Measurements from ENCODE around the gene RHBDL2. TPM values are rescaled to one million over a fixed set of nuclear protein-coding genes. Genes with fewer than 3 reads are reported as not detected.

Gene RHBDL2
- 1.0 to 2.5 TPM (median 2.1 TPM) in 5 replicates for total RNA-seq (2022; extraction: Qiagen RNA extraction; ENCODE audit: low read depth)

DNA sequence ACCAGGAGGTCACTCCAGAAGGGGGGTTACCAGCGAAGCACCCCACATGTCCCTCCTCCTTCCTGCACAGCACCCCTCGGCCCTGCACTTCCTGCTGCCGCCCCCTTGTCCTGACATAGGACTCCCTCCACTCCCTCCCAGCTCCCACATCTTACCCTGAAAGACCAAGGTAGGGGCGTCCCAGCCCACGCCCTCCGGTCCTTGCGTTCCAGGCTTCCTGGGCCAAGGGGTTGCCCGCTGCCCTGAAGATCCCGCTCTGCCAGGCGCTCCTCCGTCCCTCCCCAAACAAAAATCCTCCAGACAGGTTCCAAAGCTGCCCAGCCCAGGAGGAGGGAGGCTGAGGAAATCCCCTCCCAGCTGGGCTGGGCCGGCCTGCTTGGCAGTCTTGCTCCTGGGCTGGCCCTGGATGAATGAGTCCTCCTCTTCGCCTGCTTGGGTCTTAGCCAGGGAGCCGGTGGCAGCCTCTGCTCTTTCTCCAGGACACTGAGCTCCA lies at the start of gene RHBDL2:
TSS of gene RHBDL2 (minus strand) at position 304 of the 493 bp plus-strand sequence. CDS start 22,618 bp downstream, outside the sequence.

DNA sequence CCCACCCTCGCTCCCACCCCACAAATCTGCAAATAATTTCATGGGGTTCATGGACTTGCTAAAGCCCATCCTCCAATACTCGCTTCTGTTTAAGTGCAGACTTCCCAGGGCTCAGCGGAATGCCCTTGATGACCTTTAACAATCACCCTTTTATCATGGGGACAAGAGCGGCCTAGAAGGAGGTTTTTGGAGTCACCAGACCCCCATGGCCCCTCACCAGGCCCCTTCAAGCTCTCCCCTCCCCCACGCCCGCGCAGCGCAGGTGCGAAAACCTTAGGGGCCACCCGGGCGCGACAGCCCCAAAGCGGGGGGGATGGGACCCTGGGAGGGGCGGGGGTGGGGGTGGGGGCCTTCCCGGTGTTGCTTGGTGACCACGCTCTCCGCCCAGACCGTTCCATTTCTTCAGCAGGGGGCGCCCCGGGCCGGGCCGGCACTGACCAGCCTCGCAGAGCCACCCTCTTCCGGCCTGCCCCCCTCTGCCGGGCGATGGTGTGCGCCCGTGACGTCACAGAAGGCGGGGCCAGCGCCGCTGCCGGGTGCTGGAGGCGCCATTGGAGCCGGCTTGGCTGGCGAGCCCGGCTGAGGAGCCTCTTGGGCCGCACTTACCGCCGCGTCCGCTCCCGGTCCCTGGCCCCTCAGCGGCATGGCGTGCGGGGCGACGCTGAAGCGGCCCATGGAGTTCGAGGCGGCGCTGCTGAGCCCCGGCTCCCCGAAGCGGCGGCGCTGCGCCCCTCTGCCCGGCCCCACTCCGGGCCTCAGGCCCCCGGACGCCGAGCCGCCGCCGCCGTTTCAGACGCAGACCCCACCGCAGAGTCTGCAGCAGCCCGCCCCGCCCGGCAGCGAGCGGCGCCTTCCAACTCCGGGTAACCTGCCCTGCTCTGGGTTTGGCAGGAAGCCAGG lies 49.4 kb upstream of the RHBDL2 start, which contains the start of gene AKIRIN1:
TSS of gene AKIRIN1 (plus strand) at position 539 of the 900 bp plus-strand sequence. CDS start at position 644, 105 bp downstream.

DNA sequence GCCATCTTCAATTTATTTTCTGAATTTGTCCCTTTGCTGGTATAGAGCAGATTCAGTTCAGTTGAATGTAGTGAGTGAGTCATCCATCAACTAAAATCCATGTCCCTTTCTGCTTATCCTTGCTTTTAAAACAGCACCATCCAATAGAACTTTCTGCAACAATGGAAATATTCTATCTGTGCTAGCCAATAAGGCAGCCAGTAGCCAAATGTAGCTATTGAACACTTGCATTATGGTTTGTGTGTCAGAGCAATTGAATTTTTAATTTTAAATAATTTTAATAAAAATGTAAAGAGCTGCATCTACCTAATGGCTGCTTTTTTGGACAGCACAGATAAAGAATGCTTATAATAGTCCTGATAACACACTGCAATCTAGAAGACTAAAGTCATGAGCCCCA lies 60.1 kb downstream of the RHBDL2 start, which contains the start of gene GJA9:
TSS of gene GJA9 (minus strand) at position 101 of the 400 bp plus-strand sequence. CDS start 5,489 bp downstream, outside the sequence.

DNA sequence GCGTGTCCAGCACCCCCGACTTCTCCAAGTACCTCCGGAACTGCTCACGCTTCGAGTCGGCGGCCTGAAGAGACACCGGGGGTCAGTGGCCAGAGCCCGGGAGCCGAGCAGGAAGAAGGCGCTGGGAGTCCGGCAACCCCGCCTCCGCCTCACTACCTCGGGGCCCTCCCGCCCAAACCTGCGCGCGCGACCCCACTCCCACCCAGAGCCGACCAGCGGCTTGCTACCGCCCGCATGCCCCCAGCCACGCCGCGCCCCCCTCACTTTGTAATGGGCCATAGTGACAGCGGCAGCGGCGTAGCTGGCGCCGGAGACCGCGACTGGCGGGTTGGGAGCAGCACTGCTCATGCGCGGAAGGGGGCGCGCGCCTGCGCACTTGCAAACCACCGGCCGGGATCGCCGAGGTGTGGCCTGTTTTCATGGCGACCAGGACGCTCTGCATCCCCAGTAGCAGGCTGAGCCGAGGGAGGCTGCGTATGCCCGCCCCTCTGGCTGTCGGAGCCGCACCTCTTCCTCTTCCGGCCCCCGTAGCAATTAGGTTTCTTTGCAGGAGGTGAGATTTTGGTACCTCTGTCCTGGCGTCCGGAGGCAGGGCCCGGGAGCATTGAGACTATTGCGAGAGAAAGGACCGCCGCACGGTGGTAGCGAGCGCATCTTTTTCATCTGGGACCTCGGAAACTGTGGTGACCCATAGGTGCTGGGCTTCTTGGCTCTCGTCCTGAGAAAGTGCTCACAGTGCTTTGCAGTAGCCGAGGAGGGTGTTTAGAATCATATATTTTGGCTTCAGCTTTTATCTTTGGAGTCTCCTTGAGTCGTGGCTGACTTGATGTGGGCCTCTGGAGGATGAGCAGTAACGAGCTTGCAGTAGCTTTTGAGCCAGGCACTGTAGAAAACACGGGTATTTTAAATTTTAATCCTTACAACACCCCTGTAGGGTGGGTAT lies 68.3 kb downstream of the RHBDL2 start, which contains the start of gene MYCBP:
TSS of gene MYCBP (minus strand) at position 322 of the 943 bp plus-strand sequence. CDS start at position 279, 43 bp downstream.

GRCh38 chr1:38859561-38860453 lies 81.8 kb downstream of the RHBDL2 start, which contains the start of gene RRAGC:
RRAGC (minus strand) TSS chr1:38859772; CDS start chr1:38859646, 126 bp downstream.

Other genes starting within 250 kb of the RHBDL2 start
- 22.1 to 35.0 TPM (median 27.4 TPM) in 5 replicates for gene RRAGC, start 82.1 kb downstream of the RHBDL2 start, total RNA-seq (2022; extraction: Qiagen RNA extraction; ENCODE audit: low read depth)
- gene MYCBP, start 68.5 kb downstream of the RHBDL2 start, total RNA-seq (2022; extraction: Qiagen RNA extraction; ENCODE audit: low read depth): 10.8 to 31.1 TPM (median 17.9 TPM) in 5 replicates
- gene GJA9, start 60.2 kb downstream of the RHBDL2 start, total RNA-seq (2022; extraction: Qiagen RNA extraction; ENCODE audit: low read depth): not detected in 5 replicates
- gene AKIRIN1, start 49.4 kb upstream of the RHBDL2 start, total RNA-seq (2022; extraction: Qiagen RNA extraction; ENCODE audit: low read depth): 34.9 to 52.6 TPM (median 43.4 TPM) in 5 replicates
- 372 to 548 TPM (median 442 TPM) in 5 replicates for gene NDUFS5, start 84.5 kb upstream of the RHBDL2 start, total RNA-seq (2022; extraction: Qiagen RNA extraction; ENCODE audit: low read depth)

All from A549 treated with ZK216348 at 1 μM for 4 hours (cell line).